Peyer's patch (tissue), 4 donors: ENCODE measurements around the gene MAD1L1. TPM values are rescaled to one million over a fixed set of nuclear protein-coding genes. Genes with fewer than 3 reads are reported as not detected.

Experiments
- DNase-seq, 3 donors: peaks; one replicate each; pipeline ENCODE4 v3.0.0-alpha.2; 2017 to 2019
- H3K27ac ChIP-seq, 4 donors: fragments of 200-600 bp; sonication (generic); one replicate each; pipeline ENCODE4 v1.5.1; 2016 to 2019
- H3K27me3 ChIP-seq, 2 donors: fragments of 200-600 bp; sonication (generic); one replicate each; pipeline ENCODE4 v1.5.1; 2019
- H3K36me3 ChIP-seq, 3 donors: fragments of 200-600 bp; sonication (generic); one replicate each; pipeline ENCODE4 v1.5.1; 2016 to 2019
- H3K4me1 ChIP-seq, 4 donors: fragments of 200-600 bp; sonication (generic); one replicate each; pipeline ENCODE4 v1.5.1; 2016 to 2019
- H3K4me3 ChIP-seq, 4 donors: fragments of 200-600 bp; sonication (generic); 1 replicate in 3 of 4; 2 replicates in 1 of 4; pipeline ENCODE4 v1.5.1; 2016 to 2019; ENCODE audit warnings: mild to moderate bottlenecking in 1 of 4
- H3K9me3 ChIP-seq, 4 donors: fragments of 200-600 bp; sonication (generic); one replicate each; pipeline ENCODE4 v1.5.1; 2016 to 2019; ENCODE audit warnings: mild to moderate bottlenecking in 1 of 4
- CTCF ChIP-seq, 6 experiments: fragments of 450-650 bp in 4 of 6; fragments of 200-600 bp in 2 of 6; sonication (generic) in 1 of 6; IDR thresholded peaks; one replicate each; pipeline ENCODE4 v1.5.1; 2017 to 2019; ENCODE audit warnings: antibody characterized with exemption in 6 of 6, mild to moderate bottlenecking in 3 of 6, moderate library complexity in 1 of 6
- POLR2A ChIP-seq, 2 donors: fragments of 450-650 bp; IDR thresholded peaks; one replicate each; pipeline ENCODE4 v1.5.1; 2017; ENCODE audit warnings: antibody characterized with exemption in 2 of 2, mild to moderate bottlenecking in 2 of 2, moderate library complexity in 2 of 2
- total RNA-seq, 4 donors: library from RNA; depleted of rRNA; stranded (reverse); fragments of >200 nt; gene quantifications; one replicate each; pipeline ENCODE4 v1.1.0, GENCODE V29; 2016

The MAD1L1 gene
- total RNA-seq, 4 donors from 2014 or later: 43.9 to 417 (median 59.1) TPM

- Histone ChIP-seq H3K9me3 (peaks cover 0 to 7% (median 0%) of the 10 kb centered on the region in 4 donors), H3K27ac (no peak overlapping the region), H3K36me3 (no peaks in the 10 kb centered on the region), H3K4me1 (no peaks in the 10 kb centered on the region), H3K27me3 (no peaks in the 10 kb centered on the region), H3K4me3 (no peak overlapping the region)
- peak in 1 of 3 donors; percentile 5 for DNase-seq
- TF ChIP-seq POLR2A (IDR thresholded peaks at IDR 0.05) (no peak), CTCF (IDR thresholded peaks at IDR 0.05) (no peak)
Observed at GRCh38 chr7:1777122-1777521, 455.6 kb downstream of the MAD1L1 start.

- DNase-seq: no peak
- TF ChIP-seq POLR2A (IDR thresholded peaks at IDR 0.05): no peak
- TF ChIP-seq CTCF (IDR thresholded peaks at IDR 0.05): no peak
- peaks cover 0 to 7% (median 0%) of the 10 kb centered on the region in 4 donors for H3K9me3 ChIP-seq
- H3K27ac ChIP-seq: no peak overlapping the region
- H3K4me1 ChIP-seq: no peaks in the 10 kb centered on the region
- no peaks in the 10 kb centered on the region for H3K27me3 ChIP-seq
- H3K4me3 ChIP-seq: no peak overlapping the region
- no peaks in the 10 kb centered on the region for H3K36me3 ChIP-seq
Observed at GRCh38 chr7:1775389-1775788, 457.4 kb downstream of the MAD1L1 start.

GRCh38 chr7:1770331-1770730 lies 462.4 kb downstream of the MAD1L1 start:
- H3K4me3 ChIP-seq: no peak overlapping the region
- H3K4me1 ChIP-seq: no peaks in the 10 kb centered on the region
- peaks cover 0 to 7% (median 0%) of the 10 kb centered on the region in 4 donors for H3K9me3 ChIP-seq
- TF ChIP-seq POLR2A (IDR thresholded peaks at IDR 0.05) (no peak), CTCF (IDR thresholded peaks at IDR 0.05) (no peak)
- peak in 1 of 3 donors; percentile 7 for DNase-seq
- H3K36me3 ChIP-seq: no peaks in the 10 kb centered on the region
- no peaks in the 10 kb centered on the region for H3K27me3 ChIP-seq
- H3K27ac ChIP-seq: no peak overlapping the region

- H3K27ac ChIP-seq: no peak overlapping the region
- DNase-seq: peak in 1 of 3 donors; percentile 36
- TF ChIP-seq POLR2A (IDR thresholded peaks at IDR 0.05) (no peak), CTCF (IDR thresholded peaks at IDR 0.05) (no peak)
- no peaks in the 10 kb centered on the region for H3K4me1 ChIP-seq
- no peaks in the 10 kb centered on the region for H3K27me3 ChIP-seq
- no peaks in the 10 kb centered on the region for H3K36me3 ChIP-seq
- H3K4me3 ChIP-seq: no peak overlapping the region
- H3K9me3 ChIP-seq: peaks cover 0 to 7% (median 0%) of the 10 kb centered on the region in 4 donors
Observed at GRCh38 chr7:1769286-1770200, 463.2 kb downstream of the MAD1L1 start.

- DNase-seq: peak in 1 of 3 donors; percentile 34
- H3K27ac ChIP-seq: no peak overlapping the region
- no peaks in the 10 kb centered on the region for H3K4me1 ChIP-seq
- TF ChIP-seq CTCF (IDR thresholded peaks at IDR 0.05) (no peak), POLR2A (IDR thresholded peaks at IDR 0.05) (no peak)
- H3K36me3 ChIP-seq: no peaks in the 10 kb centered on the region
- H3K9me3 ChIP-seq: peaks cover 0 to 10% (median under 1%) of the 10 kb centered on the region in 4 donors
- H3K4me3 ChIP-seq: no peak overlapping the region
- no peaks in the 10 kb centered on the region for H3K27me3 ChIP-seq
Observed at GRCh38 chr7:1768832-1769231, 463.9 kb downstream of the MAD1L1 start.
